Endothelial cell of umbilical vein (primary cell): Measurements from ENCODE around the gene TFDP3. TPM values are rescaled to one million over a fixed set of nuclear protein-coding genes. Genes with fewer than 3 reads are reported as not detected.

ENCODE experiments used
- BruUV-seq: library from RNA; stranded (reverse); fragments of 400-500 nt; replicated peaks from 2 replicates; lab custom pipeline; 2021; lab: Mats Ljungman, UMichigan
- CTCF ChIA-PET: fragments of 300-600, 350-600 bp; sonication (Branson Sonifier 250); formaldehyde crosslinking; loops from one replicate; lab custom pipeline; 2021; ENCODE audit warnings: antibody characterized with exemption, inconsistent platforms; lab: Charles Lee
- POLR2A ChIA-PET: fragments of 300-600, 350-600 bp; sonication (Branson Sonifier 250); formaldehyde crosslinking; loops from one replicate; lab custom pipeline; 2021; ENCODE audit warnings: antibody characterized with exemption, inconsistent platforms; lab: Charles Lee
- DNase-seq: peaks from one replicate; pipeline ENCODE4 v3.0.0-alpha.2; 2011; ENCODE audit warnings: low read depth, low spot score
- FAIRE-seq: peaks from 2 replicates; lab custom pipeline; 2011; peaks lifted over from hg19 to GRCh38; lab: Jason Lieb, UNC
- H2AFZ ChIP-seq: 2 replicates; pipeline ENCODE4 v1.6.0; 2012; ENCODE audit warnings: low read depth, low read length, control low read depth, inconsistent platforms
- H3K27ac ChIP-seq: 2 replicates; pipeline ENCODE4 v1.5.1; 2011; ENCODE audit warnings: low read depth, mild to moderate bottlenecking, control low read depth, low read length, moderate library complexity; ENCODE audit not compliant: insufficient read depth
- H3K27me3 ChIP-seq, 2 experiments: 2 replicates each; pipeline versions ENCODE4 v1.6.0 to v1.6.1; 2011; ENCODE audit warnings: low read length in 2 of 2, mixed read lengths in 1 of 2; ENCODE audit not compliant: control insufficient read depth in 2 of 2, insufficient read depth in 2 of 2
- H3K36me3 ChIP-seq, 2 experiments: 2 replicates in 1 of 2; 3 replicates in 1 of 2; pipeline ENCODE4 v1.5.1; 2011; ENCODE audit warnings: low read length in 2 of 2, mild to moderate bottlenecking in 1 of 2, moderate library complexity in 1 of 2; ENCODE audit not compliant: control insufficient read depth in 2 of 2, insufficient read depth in 2 of 2; ENCODE audit errors: extremely low read depth in 1 of 2
- H3K4me1 ChIP-seq: 3 replicates; pipeline ENCODE4 v1.5.1; 2011; ENCODE audit warnings: mild to moderate bottlenecking, low read length; ENCODE audit not compliant: control insufficient read depth, insufficient read depth; ENCODE audit errors: extremely low read depth
- H3K4me2 ChIP-seq: 2 replicates; pipeline ENCODE4 v1.6.1; 2011; ENCODE audit warnings: low read length, control low read depth, mixed read lengths; ENCODE audit not compliant: insufficient read depth
- H3K4me3 ChIP-seq, 3 experiments: fragments of 200-600 bp in 1 of 3; sonication (generic), shearing (Covaris generic) in 1 of 3; replicated peaks in 1 of 3; 2 replicates each; pipeline ENCODE4 v1.5.1; 2011 to 2016; ENCODE audit warnings: control low read depth in 3 of 3, low read length in 3 of 3, mild to moderate bottlenecking in 2 of 3, inconsistent platforms in 1 of 3, low read depth in 1 of 3, moderate library complexity in 1 of 3; ENCODE audit not compliant: insufficient read depth in 1 of 3
- H3K79me2 ChIP-seq: 2 replicates; pipeline ENCODE4 v1.6.0; 2012; ENCODE audit warnings: low read length, inconsistent platforms; ENCODE audit not compliant: control insufficient read depth, insufficient read depth
- H3K9ac ChIP-seq: replicated peaks from 2 replicates; pipeline ENCODE3; 2011; ENCODE audit warnings: low read length, control low read depth; ENCODE audit not compliant: insufficient read depth; ENCODE audit errors: extremely low read depth
- H3K9me1 ChIP-seq: replicated peaks from 3 replicates; pipeline ENCODE4 v1.6.0; 2011; ENCODE audit warnings: mild to moderate bottlenecking, low read length; ENCODE audit not compliant: control insufficient read depth, insufficient read depth; ENCODE audit errors: extremely low read depth
- H3K9me3 ChIP-seq: replicated peaks from 2 replicates; pipeline ENCODE4 v1.5.1; 2012; ENCODE audit warnings: low read length, inconsistent platforms; ENCODE audit not compliant: control insufficient read depth, insufficient read depth
- H4K20me1 ChIP-seq: replicated peaks from 2 replicates; pipeline ENCODE3; 2011; ENCODE audit warnings: mild to moderate bottlenecking, low read length; ENCODE audit not compliant: control insufficient read depth, insufficient read depth; ENCODE audit errors: extremely low read depth
- EZH2 ChIP-seq: IDR thresholded peaks from 2 replicates; pipeline ENCODE4 v1.6.1; 2012; ENCODE audit warnings: borderline replicate concordance, low read depth, mild to moderate bottlenecking, moderate library complexity, low read length, inconsistent platforms; ENCODE audit not compliant: severe bottlenecking
- FOS ChIP-seq: IDR thresholded peaks from 2 replicates; pipeline ENCODE4 v1.6.1; 2011; ENCODE audit warnings: mild to moderate bottlenecking, low read length, moderate library complexity, borderline replicate concordance; ENCODE audit not compliant: insufficient read depth
- GATA2 ChIP-seq: IDR thresholded peaks from 2 replicates; pipeline ENCODE4 v1.7.0; 2011; ENCODE audit warnings: low read depth, mild to moderate bottlenecking, moderate library complexity, mixed read lengths, low read length; ENCODE audit not compliant: insufficient read length, insufficient read depth
- JUN ChIP-seq: IDR thresholded peaks from 2 replicates; pipeline ENCODE4 v1.6.1; 2011; ENCODE audit warnings: borderline replicate concordance, low read depth; ENCODE audit not compliant: insufficient read length, insufficient read depth
- MAX ChIP-seq: IDR thresholded peaks from 2 replicates; pipeline ENCODE4 v1.6.1; 2011; ENCODE audit not compliant: insufficient read depth, insufficient read length
- MYC ChIP-seq: IDR thresholded peaks from one replicate; pipeline ENCODE4 v1.6.1; 2011; ENCODE audit warnings: mild to moderate bottlenecking, low read depth, low read length
- POLR2A ChIP-seq: IDR thresholded peaks from 2 replicates; pipeline ENCODE4 v1.6.1; 2012; ENCODE audit warnings: low read depth, mild to moderate bottlenecking, control low read depth, low read length
- POLR2AphosphoS5 ChIP-seq: IDR thresholded peaks from 2 replicates; pipeline ENCODE4 v1.6.1; 2012; ENCODE audit warnings: low read depth, mild to moderate bottlenecking, control low read depth, low read length, moderate library complexity; ENCODE audit not compliant: insufficient read depth
- dilution Hi-C: fragments of 300-500 bp; cut with MboI; formaldehyde crosslinking; loops from one replicate; pipeline ENCODE4 v1.15.0; 2019; ENCODE audit warnings: low sequenced_read_pairs; ENCODE audit not compliant: extremely low pct_ligation_motif_present
- intact Hi-C: fragments of 100-400 bp; cut with micrococcal nuclease; formaldehyde crosslinking; loops from one replicate; pipeline ENCODE4 v1.10.0; 2022
- polyA plus RNA-seq, 4 experiments: library from polyadenylated mRNA; depleted of rRNA in 3 of 4; stranded (reverse) in 3 of 4; unstranded in 1 of 4; fragments of >200 nt; gene quantifications; 2 replicates each; pipeline versions ENCODE4 v1.2.1 to v1.2.3, GENCODE V29; 2011 to 2012; ENCODE audit warnings: missing spikeins in 1 of 4
- total RNA-seq: library from RNA; stranded (reverse); gene quantifications from 2 replicates; pipeline ENCODE4 v1.2.3, GENCODE V29; 2021
- TF ChIP-seq, protein P1 (sequence below), 2 donors: IDR thresholded peaks; 1 replicate in 1 of 2; 2 replicates in 1 of 2; pipeline ENCODE4 v1.5.1; 2011; ENCODE audit warnings: low read length in 2 of 2, mild to moderate bottlenecking in 2 of 2, moderate library complexity in 2 of 2, control low read depth in 1 of 2, inconsistent platforms in 1 of 2, low read depth in 1 of 2; ENCODE audit not compliant: insufficient read depth in 1 of 2; ENCODE audit errors: extremely low read depth in 1 of 2

TFDP3 gene
- total and polyA plus RNA-seq, 2 donors (not counting 3 experiments of a cell fraction or from before 2014, with no cell fraction given), result not detected

DNA sequence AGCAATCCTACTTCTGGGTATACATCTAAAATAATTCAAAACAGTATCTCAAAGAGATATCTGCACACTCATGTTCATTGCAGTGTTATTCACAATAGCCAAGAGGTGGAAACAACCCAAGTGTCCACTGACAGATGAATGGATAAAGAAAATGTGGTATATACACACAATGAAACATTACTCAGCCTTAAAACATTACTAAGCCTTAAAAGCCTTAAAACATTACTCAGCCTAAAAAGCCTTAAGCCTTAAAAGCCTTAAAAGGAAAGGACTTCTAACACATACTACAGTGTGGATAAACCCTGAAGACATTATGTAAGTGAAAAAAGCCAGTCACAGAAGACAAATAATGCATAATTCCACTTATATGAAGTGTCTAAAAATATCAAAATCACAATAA is 40.3 kb upstream of the TFDP3 start:
- H3K9me3 ChIP-seq, result no peaks in the 10 kb centered on the region
- no peaks in the 10 kb centered on the region for H3K9me1 ChIP-seq
- no peaks in the 10 kb centered on the region for H4K20me1 ChIP-seq
- intact Hi-C loops, result no loop called here
- no peaks in the 10 kb centered on the region for H3K4me1 ChIP-seq
- ChIA-PET CTCF (interaction anchor here (0.6 kb wide), 1 partner anchor 22 kb away, joined by 7 read pairs; no protein-coding TSS in a partner anchor), POLR2A (no interaction called here)
- no peak overlapping the region for H3K4me3 ChIP-seq
- no peaks in the 10 kb centered on the region for H3K36me3 ChIP-seq
- H3K79me2 ChIP-seq, result no peaks in the 10 kb centered on the region
- H3K27ac ChIP-seq, result no peak overlapping the region
- dilution Hi-C loops, result no loop called here
- TF ChIP-seq GATA2 (no peak), MYC (no peak), FOS (no peak), JUN (no peak), POLR2A (no peak), EZH2 (no peak), MAX (no peak), POLR2AphosphoS5 (no peak)
- TF ChIP-seq, protein P1, sequence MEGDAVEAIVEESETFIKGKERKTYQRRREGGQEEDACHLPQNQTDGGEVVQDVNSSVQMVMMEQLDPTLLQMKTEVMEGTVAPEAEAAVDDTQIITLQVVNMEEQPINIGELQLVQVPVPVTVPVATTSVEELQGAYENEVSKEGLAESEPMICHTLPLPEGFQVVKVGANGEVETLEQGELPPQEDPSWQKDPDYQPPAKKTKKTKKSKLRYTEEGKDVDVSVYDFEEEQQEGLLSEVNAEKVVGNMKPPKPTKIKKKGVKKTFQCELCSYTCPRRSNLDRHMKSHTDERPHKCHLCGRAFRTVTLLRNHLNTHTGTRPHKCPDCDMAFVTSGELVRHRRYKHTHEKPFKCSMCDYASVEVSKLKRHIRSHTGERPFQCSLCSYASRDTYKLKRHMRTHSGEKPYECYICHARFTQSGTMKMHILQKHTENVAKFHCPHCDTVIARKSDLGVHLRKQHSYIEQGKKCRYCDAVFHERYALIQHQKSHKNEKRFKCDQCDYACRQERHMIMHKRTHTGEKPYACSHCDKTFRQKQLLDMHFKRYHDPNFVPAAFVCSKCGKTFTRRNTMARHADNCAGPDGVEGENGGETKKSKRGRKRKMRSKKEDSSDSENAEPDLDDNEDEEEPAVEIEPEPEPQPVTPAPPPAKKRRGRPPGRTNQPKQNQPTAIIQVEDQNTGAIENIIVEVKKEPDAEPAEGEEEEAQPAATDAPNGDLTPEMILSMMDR (IDR thresholded peaks at IDR 0.05; ENCODE audit: extremely low read depth in 1 of 2, insufficient read depth in 1 of 2, low read depth in 1 of 2, low read length in 2 of 2), result no peak
- H3K9ac ChIP-seq, result no peak overlapping the region
- no peak for FAIRE-seq
- BruUV-seq, result no TSS peak
- no peak overlapping the region for H3K4me2 ChIP-seq
- no peak overlapping the region for H2AFZ ChIP-seq
- no peak for DNase-seq
- no peaks in the 10 kb centered on the region for H3K27me3 ChIP-seq
